Fibroblast of gingiva (primary cell): ENCODE measurements around the gene MRPL39.

Experiments used
- DNase-seq: peaks from one replicate; pipeline ENCODE4 v3.0.0-alpha.2; 2011; ENCODE audit warnings: low read depth

MRPL39 gene

GRCh38 chr21:25568246-25568645, 39.0 kb downstream of the MRPL39 start:
- peak; percentile 23 for DNase-seq

GRCh38 chr21:25567472-25567871, 39.8 kb downstream of the MRPL39 start:
- no peak for DNase-seq

DNA sequence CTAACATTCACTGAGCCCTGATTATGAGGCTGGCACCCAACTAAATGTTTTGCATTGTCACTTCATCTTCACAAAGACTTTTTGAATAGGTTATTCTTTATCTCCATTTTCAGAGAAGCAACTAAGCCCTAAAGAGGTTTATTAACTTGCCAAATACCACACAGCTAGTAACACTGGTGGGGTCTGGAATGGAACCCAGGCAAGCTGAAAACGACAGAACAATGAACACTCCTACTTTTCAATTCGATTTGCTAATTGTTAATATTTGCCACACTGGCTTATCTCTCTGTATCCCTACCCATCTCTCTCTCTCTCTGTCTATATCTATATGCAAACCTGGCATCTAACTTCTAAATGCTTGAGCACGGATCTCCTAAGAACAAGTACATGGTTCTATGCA, 40.6 kb downstream of the MRPL39 start:
- no peak for DNase-seq

DNA sequence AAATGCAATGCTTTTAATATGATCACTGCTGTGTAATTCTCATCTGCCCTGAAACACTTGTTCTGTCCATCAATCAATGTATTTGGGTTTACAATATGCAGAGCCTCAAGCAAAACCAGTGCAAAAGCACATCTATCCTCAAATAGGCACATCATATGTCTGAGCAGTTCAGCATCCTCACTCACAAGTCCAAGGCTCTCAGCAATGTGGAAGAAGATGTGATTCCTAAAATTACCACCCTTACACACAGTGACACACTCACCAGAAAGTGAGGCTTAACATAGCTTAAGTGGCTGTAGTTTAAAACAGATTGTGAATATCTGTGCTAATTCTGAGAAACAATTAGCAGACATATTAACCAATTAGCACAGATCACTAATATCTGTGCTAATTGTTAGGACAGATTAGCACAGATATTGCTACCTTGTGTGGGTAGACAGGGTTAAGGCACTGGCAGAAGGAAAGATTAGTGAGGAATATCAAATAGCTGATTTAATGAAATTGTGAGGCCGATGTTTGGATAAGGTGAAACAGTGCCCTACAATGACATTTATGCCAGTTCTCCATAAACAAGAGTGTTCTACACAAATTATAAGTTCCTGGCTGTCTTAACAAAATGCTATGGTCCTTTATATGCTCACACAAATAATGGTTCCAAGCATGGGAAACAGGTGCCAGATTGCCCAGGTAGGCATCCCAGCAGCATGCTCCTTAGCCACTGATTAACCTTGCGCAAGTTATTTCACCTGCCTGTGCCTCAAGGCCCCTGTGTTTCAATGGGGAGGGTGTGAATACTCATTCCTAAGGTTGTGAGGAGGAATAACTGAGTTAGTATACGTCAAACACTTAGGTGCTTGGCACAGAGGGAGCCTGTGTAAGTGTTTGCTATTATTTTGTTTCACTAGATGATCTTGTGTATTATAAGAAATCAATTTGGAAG, 41.7 kb downstream of the MRPL39 start:
- no peak for DNase-seq

GRCh38 chr21:25564349-25564948, 42.8 kb downstream of the MRPL39 start:
- no peak for DNase-seq

GRCh38 chr21:25563361-25564116, 43.7 kb downstream of the MRPL39 start:
- no peak for DNase-seq

DNA sequence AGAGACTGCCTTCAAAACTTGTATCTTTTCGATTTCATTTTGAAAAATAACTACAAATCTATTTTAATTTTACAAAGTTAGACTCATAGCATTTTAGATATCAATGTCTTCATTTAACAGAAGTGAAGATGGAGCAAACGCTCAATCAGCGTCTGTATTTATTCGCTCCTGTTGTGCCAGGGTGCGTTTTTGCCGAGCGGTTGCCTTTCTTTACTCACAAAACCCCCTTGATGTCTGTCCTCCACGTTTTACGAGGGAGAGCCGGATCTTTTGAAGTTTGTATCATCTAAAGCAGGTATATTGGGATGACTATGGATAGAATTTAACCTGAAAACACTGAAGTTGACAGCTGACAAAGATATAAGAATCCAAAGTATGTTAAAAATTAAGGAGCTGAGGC, 44.6 kb downstream of the MRPL39 start:
- no peak for DNase-seq

DNA sequence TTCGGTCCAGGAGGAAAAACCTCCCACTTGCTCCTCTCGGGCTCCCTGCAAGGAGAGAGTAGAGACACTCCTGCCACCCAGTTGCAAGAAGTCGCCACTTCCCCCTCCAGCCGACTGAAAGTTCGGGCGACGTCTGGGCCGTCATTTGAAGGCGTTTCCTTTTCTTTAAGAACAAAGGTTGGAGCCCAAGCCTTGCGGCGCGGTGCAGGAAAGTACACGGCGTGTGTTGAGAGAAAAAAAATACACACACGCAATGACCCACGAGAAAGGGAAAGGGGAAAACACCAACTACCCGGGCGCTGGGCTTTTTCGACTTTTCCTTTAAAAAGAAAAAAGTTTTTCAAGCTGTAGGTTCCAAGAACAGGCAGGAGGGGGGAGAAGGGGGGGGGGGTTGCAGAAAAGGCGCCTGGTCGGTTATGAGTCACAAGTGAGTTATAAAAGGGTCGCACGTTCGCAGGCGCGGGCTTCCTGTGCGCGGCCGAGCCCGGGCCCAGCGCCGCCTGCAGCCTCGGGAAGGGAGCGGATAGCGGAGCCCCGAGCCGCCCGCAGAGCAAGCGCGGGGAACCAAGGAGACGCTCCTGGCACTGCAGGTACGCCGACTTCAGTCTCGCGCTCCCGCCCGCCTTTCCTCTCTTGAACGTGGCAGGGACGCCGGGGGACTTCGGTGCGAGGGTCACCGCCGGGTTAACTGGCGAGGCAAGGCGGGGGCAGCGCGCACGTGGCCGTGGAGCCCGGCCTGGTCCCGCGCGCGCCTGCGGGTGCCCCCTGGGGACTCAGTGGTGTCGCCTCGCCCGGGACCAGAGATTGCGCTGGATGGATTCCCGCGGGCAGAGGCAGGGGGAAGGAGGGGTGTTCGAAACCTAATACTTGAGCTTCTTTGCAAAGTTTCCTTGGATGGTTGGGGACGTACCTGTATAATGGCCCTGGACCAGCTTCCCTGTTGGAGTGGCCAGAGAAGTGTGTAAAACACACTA, 45.3 kb downstream of the MRPL39 start:
- DNase-seq = peak; percentile 64

DNA sequence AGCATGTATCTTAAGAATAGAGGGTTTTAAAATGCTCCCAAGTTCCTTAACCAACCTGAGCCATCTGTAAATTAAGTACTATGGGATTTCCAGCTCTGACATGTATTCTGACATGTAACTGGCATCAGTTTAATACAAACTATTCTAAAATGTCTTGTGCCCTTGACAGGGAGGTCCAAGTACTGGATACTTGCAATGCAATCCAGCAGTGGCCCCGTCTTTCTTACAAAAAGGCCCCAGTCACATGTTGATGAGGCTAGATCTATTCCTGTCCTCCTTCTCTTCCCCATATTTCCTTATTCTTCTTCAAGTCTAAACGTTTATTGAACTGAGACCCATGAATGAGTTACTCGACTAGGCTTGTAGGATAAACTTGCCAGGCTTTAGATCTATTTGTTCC, 46.4 kb downstream of the MRPL39 start:
- DNase-seq = no peak

- no peak for DNase-seq
Observed at GRCh38 chr21:25560271-25560685, 47.0 kb downstream of the MRPL39 start.

DNA sequence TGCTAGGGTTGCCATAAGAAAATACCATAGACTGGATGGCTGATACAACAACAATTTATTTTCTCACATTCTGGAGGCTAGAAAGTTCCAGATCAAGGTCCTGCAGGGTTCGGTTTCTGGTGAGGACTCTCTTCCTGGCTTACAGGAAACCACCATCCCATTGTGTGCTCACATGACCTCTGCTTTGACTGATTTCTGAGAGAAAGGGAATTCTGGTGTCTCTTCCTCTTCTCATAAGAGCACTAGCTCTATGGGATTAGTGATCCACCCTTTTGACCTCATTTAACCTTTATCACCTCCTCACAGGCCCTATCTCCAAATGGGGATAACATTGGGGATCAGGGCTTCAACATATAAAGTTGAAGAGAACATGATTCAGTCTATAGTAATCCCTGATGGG, 47.5 kb downstream of the MRPL39 start:
- no peak for DNase-seq

DNA sequence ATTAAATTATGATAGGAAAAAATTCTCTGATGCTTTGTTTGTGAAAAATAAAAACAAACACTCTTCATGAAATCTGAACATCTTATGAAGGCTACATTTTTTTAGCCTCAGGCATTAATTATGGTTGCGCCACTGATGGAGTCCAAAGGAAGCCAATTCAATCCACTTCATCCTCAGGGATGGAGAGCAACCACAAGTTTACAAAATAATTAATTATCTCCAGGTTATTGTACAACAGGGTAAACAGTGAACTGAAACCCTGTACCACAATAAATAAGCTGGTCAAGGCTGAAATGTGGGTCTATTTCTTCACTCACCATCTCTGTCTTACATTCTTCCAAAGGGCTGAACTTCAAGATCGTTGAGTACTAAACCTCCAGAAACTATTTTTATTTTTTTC, 49.2 kb downstream of the MRPL39 start:
- DNase-seq = peak; percentile 97

DNA sequence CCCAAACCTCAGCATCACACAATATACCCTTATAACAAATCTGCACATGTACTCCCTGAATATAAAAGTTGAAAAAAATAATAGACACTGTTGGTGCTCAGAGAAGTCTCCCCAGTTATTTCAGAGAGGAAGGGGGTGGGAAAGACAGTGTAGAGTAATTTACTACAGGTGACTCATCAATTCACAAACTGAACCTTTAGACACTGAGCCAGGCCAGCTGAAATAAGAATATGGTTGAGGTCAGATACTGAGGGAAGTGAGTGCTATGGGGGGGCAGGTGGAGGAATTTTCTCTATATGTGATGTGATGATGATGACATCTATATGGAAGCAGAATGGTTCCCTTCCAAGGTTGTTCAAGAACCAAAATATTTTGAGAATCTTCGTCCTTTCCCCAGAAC, 50.1 kb downstream of the MRPL39 start:
- DNase-seq = no peak

GRCh38 chr21:25556091-25556490, 51.2 kb downstream of the MRPL39 start:
- DNase-seq = no peak

DNA sequence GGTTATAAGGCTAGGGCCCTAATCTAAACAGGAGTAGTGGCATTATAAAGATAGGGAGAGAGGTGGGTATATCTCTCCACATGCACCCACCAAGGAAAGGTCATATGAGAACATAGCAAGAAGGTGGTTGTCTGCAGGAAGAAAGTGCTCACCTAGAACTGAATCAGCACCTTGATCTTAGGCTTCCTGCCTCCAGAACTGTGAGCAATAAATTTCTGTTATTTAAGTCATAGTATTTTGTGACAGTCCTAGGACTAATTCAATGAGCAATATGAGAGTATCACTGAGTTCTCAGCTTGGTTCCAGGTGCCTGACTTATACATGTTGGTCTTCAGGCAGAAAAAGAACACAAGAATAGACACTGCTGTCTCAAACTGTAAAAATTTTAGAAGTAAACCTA, 51.8 kb downstream of the MRPL39 start:
- DNase-seq = no peak

- no peak for DNase-seq
Observed at GRCh38 chr21:25552856-25553255, 54.4 kb downstream of the MRPL39 start.

DNA sequence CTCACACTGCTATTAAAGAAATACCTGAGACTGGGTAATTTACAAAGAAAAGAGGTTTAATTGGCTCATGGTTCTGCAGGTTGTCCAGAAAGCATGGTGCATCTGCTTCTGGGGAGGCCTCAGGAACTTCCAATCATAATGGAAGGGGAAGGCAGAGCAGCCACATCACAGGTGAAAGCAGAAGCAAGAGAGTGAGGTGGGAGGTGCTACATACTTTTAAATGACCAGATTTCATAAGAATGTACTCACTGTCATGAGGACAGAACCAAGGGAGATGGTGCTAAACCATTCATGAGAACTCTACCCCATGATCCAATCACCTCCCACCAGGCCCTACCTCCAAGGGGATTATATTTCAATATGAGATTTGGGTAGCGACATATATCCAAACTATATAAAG, 55.7 kb downstream of the MRPL39 start:
- DNase-seq = no peak

DNA sequence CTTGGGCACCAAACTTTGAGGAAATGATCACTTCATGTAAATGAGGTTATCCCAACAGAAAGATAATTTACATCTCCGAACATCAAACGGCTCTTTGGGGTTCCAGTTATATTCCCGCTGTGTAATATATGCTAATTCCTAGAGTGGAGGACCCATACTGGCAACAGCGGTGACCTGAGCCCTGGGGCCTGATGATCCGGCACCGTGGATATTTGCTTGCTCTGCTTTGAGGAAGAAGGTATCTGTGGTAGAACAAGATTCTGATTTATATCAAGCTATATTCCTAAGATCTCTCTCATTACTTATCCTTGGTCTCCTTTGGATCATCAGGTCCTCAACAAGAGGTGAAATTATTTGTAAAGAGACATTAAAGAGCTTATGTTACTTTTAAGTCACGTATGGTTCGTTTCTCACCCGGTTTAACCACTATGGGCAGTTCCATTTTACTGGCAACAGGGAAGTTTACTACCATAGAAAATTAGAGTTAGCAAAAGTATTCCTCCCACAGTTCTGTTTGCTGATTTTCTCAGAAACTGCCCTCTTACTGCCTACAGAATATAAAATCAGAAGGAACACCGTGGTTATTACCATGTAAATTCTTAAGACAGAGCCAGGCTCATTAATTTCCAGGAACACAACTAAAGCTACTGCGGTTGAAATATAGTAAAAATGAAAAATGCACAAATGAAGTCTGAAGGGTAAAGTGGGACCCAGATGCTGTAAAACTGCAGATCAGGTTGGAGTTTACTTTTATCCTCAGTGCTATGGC, 56.7 kb downstream of the MRPL39 start:
- no peak for DNase-seq

GRCh38 chr21:25541042-25541441, 66.2 kb downstream of the MRPL39 start:
- DNase-seq = no peak

DNA sequence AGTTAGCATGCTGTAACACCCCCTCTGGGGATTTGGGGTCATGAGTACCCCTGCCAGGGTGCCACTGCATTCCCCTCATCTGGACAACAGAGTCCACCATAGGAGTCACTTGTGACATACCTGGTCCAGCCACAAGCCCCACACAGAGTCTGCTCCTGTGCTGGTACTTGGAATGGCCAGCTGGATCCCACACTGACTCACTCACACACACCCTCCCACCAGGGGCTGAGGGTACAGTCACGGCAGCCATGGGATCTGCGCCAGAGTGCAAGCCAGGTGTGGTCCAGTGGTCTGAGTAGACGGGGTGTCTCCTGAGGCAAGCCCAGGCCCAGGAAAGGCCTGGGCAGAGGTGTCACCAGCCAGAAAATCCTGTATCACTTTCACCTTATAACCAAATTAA, 67.7 kb downstream of the MRPL39 start:
- DNase-seq = no peak

DNA sequence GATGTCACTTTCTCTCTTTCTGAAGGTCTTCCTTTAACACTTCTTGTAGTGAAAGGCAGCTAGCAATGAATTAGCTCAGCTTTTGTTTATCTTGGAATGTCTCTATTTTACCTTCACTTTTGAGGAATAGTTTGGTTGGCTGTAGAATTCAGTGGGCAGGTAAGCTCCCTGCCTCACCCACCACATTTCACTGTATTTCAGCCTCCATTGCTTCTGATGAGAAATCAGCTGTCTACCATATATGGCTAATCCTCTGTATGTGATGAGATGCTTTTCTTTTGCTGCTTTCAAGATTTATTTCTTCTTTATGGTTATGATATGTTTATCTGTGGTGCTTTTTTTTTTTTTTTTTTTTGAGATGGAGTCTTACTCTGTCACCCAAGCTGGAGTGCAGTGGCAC, 70.1 kb downstream of the MRPL39 start:
- DNase-seq = no peak
